PC-3 (cell line): ENCODE results near the gene TRMT6. TPM values are rescaled to one million over a fixed set of nuclear protein-coding genes. Genes with fewer than 3 reads are reported as not detected.

Source experiments
- ATAC-seq: fragments of 200-7000 bp; cut with Tn5 transposase; 2 replicates; pipeline ENCODE4 v1.9.1; 2020; ENCODE audit warnings: mild to moderate bottlenecking, moderate library complexity
- BruUV-seq: library from RNA; stranded (reverse); fragments of 400-500 nt; replicated peaks from 2 replicates; lab custom pipeline; 2021; lab: Mats Ljungman, UMichigan
- CTCF ChIA-PET: fragments of 300-600 bp; sonication (Branson Sonifier 250); formaldehyde crosslinking; loops from one replicate; lab custom pipeline; 2022; ENCODE audit warnings: antibody characterized with exemption; lab: Charles Lee
- POLR2A ChIA-PET: fragments of 300-600 bp; sonication (Branson Sonifier 250); formaldehyde crosslinking; loops from one replicate; lab custom pipeline; 2022; ENCODE audit warnings: antibody characterized with exemption; ENCODE audit not compliant: unreplicated experiment; lab: Charles Lee
- DNase-seq: peaks from one replicate; pipeline ENCODE4 v3.0.0-alpha.2; 2015
- H2AFZ ChIP-seq: fragments of 300-600 bp; sonication (generic); 2 replicates; pipeline ENCODE4 v1.6.0; 2016; ENCODE audit warnings: antibody characterized with exemption, low read length
- H3F3A ChIP-seq: fragments of 300-600 bp; sonication (generic); one replicate; pipeline ENCODE4 v1.6.0; 2017; ENCODE audit warnings: antibody characterized with exemption, low read length, control low read depth, mild to moderate bottlenecking; ENCODE audit not compliant: unreplicated experiment
- H3K27ac ChIP-seq: fragments of 300-600 bp; sonication (generic); 2 replicates; pipeline ENCODE4 v1.5.1; 2016; ENCODE audit warnings: mild to moderate bottlenecking, low read length
- H3K27me3 ChIP-seq: fragments of 300-600 bp; sonication (generic); 2 replicates; pipeline ENCODE4 v1.6.1; 2016; ENCODE audit warnings: low read length, mixed read lengths
- H3K36me3 ChIP-seq: fragments of 300-600 bp; sonication (generic); 2 replicates; pipeline ENCODE4 v1.6.1; 2016; ENCODE audit warnings: low read depth, mixed run types, low read length, mixed read lengths
- H3K4me1 ChIP-seq: fragments of 300-600 bp; sonication (generic); 2 replicates; pipeline ENCODE4 v1.5.1; 2016; ENCODE audit warnings: low read length; ENCODE audit not compliant: insufficient read depth
- H3K4me2 ChIP-seq: fragments of 300-600 bp; sonication (generic); 2 replicates; pipeline ENCODE4 v1.6.0; 2016; ENCODE audit warnings: low read length
- H3K4me3 ChIP-seq: fragments of 300-600 bp; sonication (generic); 2 replicates; pipeline ENCODE4 v1.5.1; 2016; ENCODE audit warnings: mild to moderate bottlenecking, low read length, mixed read lengths
- H3K79me2 ChIP-seq: fragments of 300-600 bp; sonication (generic); 2 replicates; pipeline ENCODE4 v1.6.1; 2017; ENCODE audit warnings: low read length, mixed read lengths
- H3K9ac ChIP-seq: fragments of 300-600 bp; sonication (generic); 2 replicates; pipeline ENCODE4 v1.6.0; 2016; ENCODE audit warnings: mild to moderate bottlenecking, low read length
- H3K9me2 ChIP-seq: fragments of 300-600 bp; sonication (generic); replicated peaks from 2 replicates; pipeline ENCODE4 v1.6.1; 2016; ENCODE audit warnings: mixed run types, low read length, mixed read lengths
- H3K9me3 ChIP-seq: fragments of 300-600 bp; sonication (generic); 2 replicates; pipeline ENCODE4 v1.6.1; 2016; ENCODE audit warnings: low read length, mixed read lengths
- H4K20me1 ChIP-seq: fragments of 300-600 bp; sonication (generic); 2 replicates; pipeline ENCODE4 v1.6.1; 2016; ENCODE audit warnings: low read length, mixed read lengths
- CTCF ChIP-seq: fragments of 300-600 bp; sonication (generic); conservative IDR thresholded peaks from 2 replicates; pipeline ENCODE4 v1.5.1; 2017; ENCODE audit warnings: antibody characterized with exemption, low read depth, mild to moderate bottlenecking, low read length
- EZH2 ChIP-seq: fragments of 300-600 bp; sonication (generic); IDR thresholded peaks from one replicate; pipeline ENCODE4 v1.6.1; 2017; ENCODE audit warnings: antibody characterized with exemption, mild to moderate bottlenecking, low read length; ENCODE audit not compliant: unreplicated experiment
- EZH2phosphoT487 ChIP-seq: fragments of 300-600 bp; sonication (generic); IDR thresholded peaks from 2 replicates; pipeline ENCODE4 v1.6.1; 2018; ENCODE audit warnings: mild to moderate bottlenecking, antibody characterized with exemption, low read length, borderline replicate concordance
- intact Hi-C: fragments of 100-400 bp; cut with micrococcal nuclease; formaldehyde crosslinking; loops from 2 replicates; pipeline ENCODE4 v1.9.0; 2023
- total RNA-seq: library from RNA; depleted of rRNA; stranded (reverse); fragments of >200 nt; gene quantifications from 2 replicates; pipeline ENCODE4 v1.2.3, GENCODE V29; 2014

TRMT6 gene
- total RNA-seq, 1 experiment from 2014 or later: 44.0 TPM

DNA sequence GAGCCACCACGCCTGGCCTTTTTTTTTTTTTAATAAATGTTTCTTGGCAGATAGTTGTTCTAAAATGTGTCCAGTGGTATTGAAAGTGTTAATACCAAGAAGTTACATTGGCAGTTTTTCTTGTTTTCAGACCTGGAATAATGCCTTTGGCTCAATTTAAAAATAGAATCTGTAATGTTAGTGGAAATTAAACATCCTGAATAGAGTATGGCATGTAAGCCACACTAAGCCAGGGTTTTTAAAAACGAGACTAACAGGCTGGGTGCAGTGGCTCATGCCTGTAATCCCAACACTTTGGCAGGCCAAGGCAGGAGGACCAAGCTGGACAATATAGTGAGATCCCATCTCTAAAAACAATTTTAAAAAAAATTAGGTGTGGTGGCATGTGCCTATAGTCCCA lies 25.4 kb upstream of the TRMT6 start:
- H2AFZ ChIP-seq: no peak overlapping the region
- TF ChIP-seq EZH2 (no peak), EZH2phosphoT487 (no peak), CTCF (no peak)
- CTCF ChIA-PET: no interaction called here
- no peaks in the 10 kb centered on the region for H3K27me3 ChIP-seq
- POLR2A ChIA-PET: no interaction called here
- H3K4me1 ChIP-seq: peaks cover 49% of the 10 kb centered on the region
- H3K9ac ChIP-seq: no peak overlapping the region
- H3K36me3 ChIP-seq: peaks cover 47% of the 10 kb centered on the region
- ATAC-seq (no peak), DNase-seq (no peak)
- H3K9me3 ChIP-seq: no peaks in the 10 kb centered on the region
- H3K79me2 ChIP-seq: peaks cover 8% of the 10 kb centered on the region; the same call in 1 of the 2 replicates
- no peaks in the 10 kb centered on the region for H3K9me2 ChIP-seq
- H3K4me2 ChIP-seq: no peak overlapping the region
- BruUV-seq: no TSS peak
- no peak overlapping the region for H3K4me3 ChIP-seq
- H3K27ac ChIP-seq: no peak overlapping the region
- intact Hi-C loops: no loop called here
- peaks cover 6% of the 10 kb centered on the region for H3F3A ChIP-seq
- H4K20me1 ChIP-seq: no peaks in the 10 kb centered on the region

DNA sequence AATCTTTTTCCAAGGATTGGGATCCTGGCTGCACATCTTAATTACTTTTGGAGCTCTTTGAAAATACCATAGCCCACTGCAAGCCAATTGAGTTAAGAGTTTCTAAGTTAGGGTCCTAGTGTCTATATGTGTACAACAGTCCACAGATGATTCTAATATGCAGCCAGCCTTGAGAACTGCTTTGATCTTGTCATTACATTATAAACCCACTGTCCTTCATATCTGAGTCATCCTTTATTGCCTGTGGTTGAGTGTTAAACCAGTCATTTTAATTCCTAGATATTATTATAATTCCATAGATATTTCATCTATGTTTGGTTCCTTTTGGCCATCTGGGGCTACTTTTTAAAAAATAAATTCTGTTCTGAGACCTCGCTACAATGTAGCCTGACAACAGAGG lies 24.2 kb upstream of the TRMT6 start:
- Histone ChIP-seq H4K20me1 (no peaks in the 10 kb centered on the region), H2AFZ (no peak overlapping the region), H3K4me2 (peak overlapping the region; percentile 37; the same call in 1 of the 2 replicates), H3K79me2 (peaks cover 8% of the 10 kb centered on the region; the same call in 1 of the 2 replicates), H3K4me3 (no peak overlapping the region), H3K9me2 (no peaks in the 10 kb centered on the region), H3K9ac (peak overlapping the region; percentile 5; the same call in 1 of the 2 replicates), H3F3A (peaks cover 6% of the 10 kb centered on the region), H3K9me3 (no peaks in the 10 kb centered on the region), H3K36me3 (peaks cover 44% of the 10 kb centered on the region), H3K4me1 (peaks cover 52% of the 10 kb centered on the region), H3K27me3 (no peaks in the 10 kb centered on the region), H3K27ac (peak overlapping the region; percentile 86)
- TF ChIP-seq CTCF (no peak), EZH2phosphoT487 (no peak), EZH2 (no peak)
- intact Hi-C loops: no loop called here
- ChIA-PET CTCF (no interaction called here), POLR2A (no interaction called here)
- DNase-seq (peak; percentile 56), ATAC-seq (0 out of 2 replicates have a peak, but pooled peaks have one; percentile 13)
- BruUV-seq: no TSS peak

- ATAC-seq: no peak
- H3K4me1 ChIP-seq: peaks cover 52% of the 10 kb centered on the region
- H3K27me3 ChIP-seq: no peaks in the 10 kb centered on the region
- ChIA-PET CTCF (no interaction called here), POLR2A (no interaction called here)
- H3F3A ChIP-seq: peaks cover 6% of the 10 kb centered on the region
- peak overlapping the region; percentile 5; the same call in 1 of the 2 replicates for H3K9ac ChIP-seq
- intact Hi-C loops: loop anchor here (1.0 to 2.0 kb wide), 2 partner anchors 13 to 24 kb away; partner anchors contain the start of genes MCM8 and TRMT6
- no peak overlapping the region for H3K4me3 ChIP-seq
- no peaks in the 10 kb centered on the region for H3K9me3 ChIP-seq
- H2AFZ ChIP-seq: no peak overlapping the region
- no peak for TF ChIP-seq CTCF
- no peak for TF ChIP-seq EZH2
- no peak for TF ChIP-seq EZH2phosphoT487
- H3K27ac ChIP-seq: peak overlapping the region; percentile 86
- peaks cover 8% of the 10 kb centered on the region; the same call in 1 of the 2 replicates for H3K79me2 ChIP-seq
- H3K36me3 ChIP-seq: peaks cover 43% of the 10 kb centered on the region
- peak overlapping the region; percentile 37 for H3K4me2 ChIP-seq
- no peaks in the 10 kb centered on the region for H3K9me2 ChIP-seq
- no peaks in the 10 kb centered on the region for H4K20me1 ChIP-seq
- no TSS peak for BruUV-seq
- DNase-seq: no peak
Measured at GRCh38 chr20:5973971-5974370, 23.6 kb upstream of the TRMT6 start.
